HG03108 (cell line): Measurements from ENCODE around the gene FSTL4.
"Not testable (repeated sequence)": the region's sequence is repeated elsewhere in the genome, so short reads cannot be mapped to it uniquely, and the experiment has no call there.

Experiments
- ATAC-seq: cut with Tn5 transposase; IDR thresholded peaks from one replicate; pipeline ENCODE4 v1.9.1; 2021; ENCODE audit warnings: moderate library complexity; ENCODE audit not compliant: unreplicated experiment

Gene FSTL4

DNA sequence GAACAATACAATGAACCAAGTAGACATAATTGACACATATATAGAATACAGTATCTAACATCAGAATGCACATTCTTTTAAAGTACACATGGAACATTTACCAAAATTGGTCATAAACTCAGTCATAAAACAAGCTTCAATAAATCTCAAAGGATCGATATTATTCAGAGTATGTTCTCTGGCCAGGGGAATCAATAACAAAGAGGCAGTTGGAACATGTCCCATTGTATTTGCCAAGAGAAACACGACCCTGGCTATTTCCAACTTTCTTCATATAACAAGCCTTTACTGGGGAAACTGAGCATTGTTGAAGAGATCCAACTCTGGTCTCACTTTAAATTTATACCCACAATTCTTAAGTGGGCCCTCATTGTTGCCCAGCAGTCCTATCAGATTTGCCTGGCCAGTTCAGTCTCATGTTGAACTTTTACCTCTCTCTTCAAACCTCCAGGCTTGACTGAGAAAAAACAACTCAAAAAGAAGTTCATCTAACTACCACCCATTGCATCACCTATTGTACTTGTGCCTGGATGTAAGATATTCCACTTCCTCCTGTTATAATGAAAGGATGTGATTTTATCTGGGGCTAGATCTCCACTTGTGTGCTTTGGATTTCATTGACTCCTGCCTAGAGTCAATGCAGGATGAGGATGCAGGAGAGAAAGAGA lies 398.1 kb downstream of the FSTL4 start:
- ATAC-seq: no peak

DNA sequence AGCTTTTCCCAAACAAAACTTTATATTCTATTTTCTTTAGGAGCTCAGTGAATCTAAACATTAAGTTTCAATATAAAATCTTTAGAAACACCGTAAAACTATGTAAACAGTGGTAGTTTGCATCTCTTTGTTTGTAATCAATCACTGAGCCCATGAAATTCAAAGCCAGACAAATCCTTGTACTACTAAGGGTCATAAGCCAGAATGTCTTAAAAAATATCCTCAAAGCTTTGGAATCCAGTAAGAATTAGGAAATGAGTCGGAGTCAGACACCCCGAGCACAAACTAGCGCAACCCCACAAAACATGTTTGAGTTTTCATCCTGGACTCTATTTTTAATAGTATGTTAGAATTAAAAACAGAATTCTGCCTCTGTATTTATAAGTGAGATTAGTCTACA lies 406.7 kb downstream of the FSTL4 start:
- ATAC-seq: no peak

DNA sequence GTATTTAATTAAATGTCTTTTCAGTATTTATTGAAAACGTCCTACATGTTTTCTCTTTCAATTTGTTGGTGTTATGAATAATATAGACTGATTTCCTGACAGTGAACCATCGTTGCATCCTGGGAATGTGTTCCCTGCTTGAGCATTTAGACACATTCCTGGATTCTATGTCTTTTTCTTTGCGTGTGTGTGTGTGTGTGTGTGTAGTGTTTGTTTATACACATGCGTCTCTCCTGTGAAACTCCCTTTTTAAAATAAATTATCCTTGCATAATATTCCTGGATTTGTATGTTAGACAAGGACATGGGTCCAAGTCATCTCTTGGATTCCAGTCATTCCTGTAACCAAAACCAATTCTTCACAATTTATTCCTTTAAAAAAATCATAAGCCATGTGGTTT lies 407.1 kb downstream of the FSTL4 start:
- ATAC-seq: no peak

- no peak for ATAC-seq
Measured at GRCh38 chr5:133203317-133204305, 408.7 kb downstream of the FSTL4 start.

DNA sequence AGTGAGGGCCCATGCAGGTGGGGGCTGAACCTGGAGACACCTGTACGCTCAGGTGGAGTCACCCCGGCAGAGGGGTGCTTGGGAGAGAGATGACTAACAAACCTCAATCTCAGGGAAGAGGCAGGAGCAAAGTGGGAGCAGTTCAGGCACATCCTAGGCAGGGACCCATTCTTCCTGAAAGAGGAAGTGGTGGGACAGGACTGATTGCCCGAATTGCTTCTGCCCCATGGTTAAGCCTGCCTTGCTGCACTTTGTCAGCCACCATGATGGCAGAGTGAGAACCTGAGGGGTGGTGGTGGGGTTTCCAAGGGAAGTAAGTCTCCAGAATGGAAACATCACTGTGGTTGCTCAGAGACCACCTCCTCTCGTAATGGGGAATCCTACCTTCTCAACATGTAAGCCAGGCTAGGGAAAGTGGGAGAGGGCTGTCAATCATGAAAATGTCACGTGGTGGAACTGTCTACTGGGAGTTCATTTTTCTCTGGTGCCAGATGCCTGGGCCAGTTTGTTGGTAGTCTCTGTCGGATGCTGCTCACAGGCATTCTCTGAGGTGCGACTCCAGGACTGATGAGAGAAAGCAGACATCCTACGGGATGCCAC lies 410.2 kb downstream of the FSTL4 start:
- no peak for ATAC-seq

GRCh38 chr5:133201310-133201709 lies 411.0 kb downstream of the FSTL4 start:
- no peak for ATAC-seq

- no peak for ATAC-seq
Measured at GRCh38 chr5:133200256-133200655, 412.1 kb downstream of the FSTL4 start.

DNA sequence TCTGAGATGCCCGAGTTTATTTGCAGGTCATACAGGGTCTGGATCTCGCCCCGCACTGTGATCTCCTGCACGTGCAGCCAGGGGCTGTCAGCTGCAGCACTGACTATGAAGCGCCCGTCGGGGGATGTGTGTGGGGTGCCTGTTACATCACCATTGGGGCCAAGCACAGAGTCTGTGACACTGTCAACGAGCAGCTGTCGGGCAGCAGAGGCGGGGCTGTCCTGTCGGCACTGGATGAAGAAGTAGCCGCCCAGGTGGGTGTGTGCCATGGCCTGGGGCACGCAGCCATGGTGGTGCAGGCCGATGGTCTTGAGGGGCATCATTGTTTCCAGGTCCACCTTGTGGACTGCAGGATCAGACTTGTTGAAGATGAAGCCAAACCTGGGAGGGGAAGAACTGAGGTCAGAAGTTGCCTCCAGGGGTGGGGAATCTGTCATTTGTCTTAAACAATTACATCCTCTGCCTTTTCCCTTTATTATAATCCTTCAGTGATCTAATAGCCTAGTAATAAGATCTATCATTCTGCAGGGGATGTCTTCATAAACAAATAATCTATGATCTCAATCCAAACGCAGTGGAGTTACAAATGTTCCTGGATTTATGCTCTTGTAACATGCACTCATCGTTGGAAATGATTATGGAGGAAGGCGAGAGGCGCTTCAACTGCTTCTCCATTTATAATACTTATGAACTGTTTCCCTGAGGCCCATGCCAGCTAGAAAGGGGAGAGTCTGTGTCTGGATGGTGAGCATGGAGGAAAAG lies 412.7 kb downstream of the FSTL4 start:
- no peak for ATAC-seq

GRCh38 chr5:133198511-133198910 lies 413.8 kb downstream of the FSTL4 start:
- ATAC-seq: no peak

GRCh38 chr5:133196441-133197085 lies 415.8 kb downstream of the FSTL4 start:
- no peak for ATAC-seq

DNA sequence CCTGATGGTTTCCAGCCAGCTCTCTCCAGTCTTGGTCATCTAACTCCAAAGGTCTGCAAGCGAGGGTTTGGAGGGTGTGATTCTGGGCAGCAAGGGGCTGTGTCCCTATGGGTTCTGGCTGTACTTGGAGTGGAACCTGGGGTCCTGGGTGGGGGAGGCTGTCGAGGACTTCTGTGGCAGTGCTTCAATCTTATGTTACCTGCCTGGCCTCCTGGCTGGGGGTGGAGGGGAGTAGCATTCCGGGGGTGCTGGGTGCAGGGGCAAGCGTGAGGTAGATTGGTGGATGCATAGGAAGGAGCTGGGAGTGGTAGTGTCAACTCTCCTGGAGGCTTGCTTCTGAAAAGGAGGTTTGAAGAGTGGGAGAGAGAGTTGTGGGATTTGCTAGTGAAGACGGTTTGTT lies 417.1 kb downstream of the FSTL4 start:
- ATAC-seq: no peak

GRCh38 chr5:133193794-133194193 lies 418.5 kb downstream of the FSTL4 start:
- no peak for ATAC-seq

- no peak for ATAC-seq
Measured at GRCh38 chr5:133192716-133193115, 419.6 kb downstream of the FSTL4 start.

GRCh38 chr5:133189881-133190280 lies 422.5 kb downstream of the FSTL4 start:
- no peak for ATAC-seq

- ATAC-seq: no peak
Measured at GRCh38 chr5:133179405-133179804, 432.9 kb downstream of the FSTL4 start.

GRCh38 chr5:133170756-133171387 lies 441.5 kb downstream of the FSTL4 start:
- ATAC-seq: not testable (repeated sequence)

GRCh38 chr5:133164759-133165158 lies 447.6 kb downstream of the FSTL4 start:
- ATAC-seq: no peak

- ATAC-seq: no peak
Measured at GRCh38 chr5:133163839-133164238, 448.5 kb downstream of the FSTL4 start.

DNA sequence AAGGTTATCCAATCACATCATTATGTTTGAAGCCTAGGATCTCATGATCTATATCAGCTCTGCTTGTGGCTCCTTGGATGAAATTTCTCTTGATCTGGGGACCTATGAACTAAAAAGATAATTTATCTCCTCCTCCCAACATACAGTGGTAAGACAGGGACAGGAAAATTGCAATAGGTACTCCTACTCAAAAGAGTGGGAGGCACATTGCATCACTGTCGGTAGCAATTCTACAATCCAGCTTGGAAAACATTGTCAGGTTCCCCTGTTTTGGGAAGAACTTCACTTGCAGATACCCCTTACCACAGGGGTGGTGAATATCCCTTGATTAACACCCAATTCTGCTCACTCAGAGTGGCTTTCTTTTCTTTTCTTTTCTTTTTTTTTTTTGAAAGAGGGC lies 452.8 kb downstream of the FSTL4 start:
- no peak for ATAC-seq
